ENCODE data around the gene SEC23B.

GRCh38 chr20:18553746-18554145, 46.0 kb downstream of the SEC23B start:
- TF ChIP-seq HDGF (IDR thresholded peaks at IDR 0.05) (no peak), MXI1 (IDR thresholded peaks at IDR 0.05; ENCODE audit: low read depth, low read length) (no peak), CTCF (IDR thresholded peaks at IDR 0.05 in 2 of 3, conservative IDR thresholded peaks at IDR 0.05 in 1 of 3; ENCODE audit: control insufficient read depth in 2 of 3, extremely low read depth in 1 of 3, insufficient read depth in 1 of 3, low read depth in 3 of 3, low read length in 3 of 3) (no peak), E2F4 (IDR thresholded peaks at IDR 0.05; ENCODE audit: low read depth, low read length) (no peak), CHD2 (IDR thresholded peaks at IDR 0.05; ENCODE audit: borderline replicate concordance, low read depth, low read length) (no peak), EZH2 (IDR thresholded peaks at IDR 0.05; ENCODE audit: borderline replicate concordance, control insufficient read depth, low read depth, low read length) (no peak)
